Measurements from ENCODE around the gene MYLK.

MYLK gene

DNA sequence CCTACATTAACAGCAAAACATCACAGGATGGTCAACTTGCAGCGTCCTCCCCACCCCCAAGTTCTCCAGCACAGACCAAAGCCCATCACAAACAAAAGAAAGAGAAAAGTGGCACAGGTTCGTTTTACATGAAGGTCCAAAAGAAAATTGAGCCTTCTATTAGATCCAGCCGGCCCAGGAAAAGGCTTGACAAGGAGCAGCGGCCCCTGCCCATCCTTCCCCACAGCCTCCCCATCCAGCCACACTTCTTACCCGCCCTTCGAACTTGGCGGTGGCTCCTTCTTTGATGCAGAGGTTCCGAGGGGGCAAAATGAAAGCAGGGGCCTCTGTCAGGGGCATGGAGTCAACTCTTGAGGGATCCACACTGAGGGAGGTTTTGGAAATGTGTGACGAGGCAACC lies 90.7 kb downstream of the MYLK start:
- no peak for DNase-seq (ENCODE audit: extremely low read depth in 1 of 2, low read depth in 1 of 2)

DNA sequence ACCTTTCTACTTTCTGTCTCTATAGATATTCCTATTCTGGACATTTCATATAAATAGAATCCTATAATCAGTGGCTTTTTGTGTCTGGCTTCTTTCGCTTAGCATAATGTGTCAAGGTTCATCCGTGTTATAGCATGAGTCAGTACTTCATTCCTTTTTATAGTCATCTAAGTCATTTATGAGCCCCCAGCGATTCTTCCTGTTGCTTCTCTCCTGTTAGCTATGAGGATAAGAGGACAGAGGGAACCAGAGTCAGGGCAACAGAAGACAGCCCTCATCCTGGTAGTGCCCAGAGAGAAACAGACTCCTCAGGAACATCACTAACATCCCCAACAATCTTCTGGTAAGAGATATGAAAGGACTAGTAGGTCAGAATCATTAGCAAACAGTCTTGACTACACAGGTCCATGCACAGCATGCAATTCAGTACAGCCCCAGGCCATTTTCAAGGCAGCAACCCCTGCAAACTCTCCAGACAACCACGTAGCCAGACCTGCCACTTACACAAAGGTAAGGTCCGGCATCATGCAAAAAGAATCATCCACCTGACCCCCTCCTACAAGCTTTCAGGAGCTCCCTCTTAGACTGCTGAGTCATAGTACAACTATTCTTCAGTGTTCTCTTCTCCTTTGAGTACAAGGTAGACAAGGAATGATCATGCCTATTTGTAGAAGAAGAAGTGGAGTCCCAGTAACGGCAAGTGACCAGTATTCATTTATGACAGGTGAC lies 91.5 kb downstream of the MYLK start:
- no peak for DNase-seq (ENCODE audit: extremely low read depth in 1 of 2, low read depth in 1 of 2)

DNA sequence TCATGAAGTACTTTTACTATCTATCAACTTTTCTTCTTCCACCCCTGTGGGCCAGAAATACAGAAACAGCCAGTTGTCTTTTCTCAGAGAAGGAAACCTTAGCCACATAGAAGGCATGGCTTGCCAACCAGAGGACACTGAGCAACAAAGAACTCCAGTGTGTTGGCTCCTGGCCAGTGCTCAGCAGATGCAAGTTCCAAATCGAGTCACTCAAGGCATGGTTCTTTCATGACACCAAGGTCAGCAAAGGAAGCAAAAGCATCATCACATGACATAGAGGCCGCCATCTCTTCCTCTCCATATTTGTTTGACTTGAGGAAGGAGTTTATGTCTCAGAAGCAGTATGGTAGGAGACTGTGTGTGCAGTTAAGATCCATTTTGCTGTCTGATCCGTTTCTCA lies 92.2 kb downstream of the MYLK start:
- DNase-seq (ENCODE audit: extremely low read depth in 1 of 2, low read depth in 1 of 2), result no peak

DNA sequence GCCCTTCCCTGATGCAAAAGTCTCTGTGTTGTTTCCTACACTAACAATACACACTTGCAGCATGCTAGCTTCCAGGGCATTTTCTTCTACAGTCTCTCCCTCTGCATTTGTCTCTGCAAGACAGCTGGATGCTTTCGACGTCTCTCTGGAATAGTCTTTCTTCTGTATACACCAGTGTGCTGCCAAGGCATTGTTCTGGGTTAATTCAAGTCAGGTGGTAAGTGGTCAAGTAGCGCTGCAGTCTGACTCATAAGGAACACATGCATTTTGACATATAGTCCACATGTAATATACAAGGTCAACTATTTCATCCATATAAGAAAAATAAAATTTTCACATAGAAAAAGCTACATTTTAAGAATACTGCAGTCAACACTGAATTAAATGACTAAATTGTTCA lies 92.7 kb downstream of the MYLK start:
- no peak for DNase-seq (ENCODE audit: extremely low read depth in 1 of 2, low read depth in 1 of 2)

DNA sequence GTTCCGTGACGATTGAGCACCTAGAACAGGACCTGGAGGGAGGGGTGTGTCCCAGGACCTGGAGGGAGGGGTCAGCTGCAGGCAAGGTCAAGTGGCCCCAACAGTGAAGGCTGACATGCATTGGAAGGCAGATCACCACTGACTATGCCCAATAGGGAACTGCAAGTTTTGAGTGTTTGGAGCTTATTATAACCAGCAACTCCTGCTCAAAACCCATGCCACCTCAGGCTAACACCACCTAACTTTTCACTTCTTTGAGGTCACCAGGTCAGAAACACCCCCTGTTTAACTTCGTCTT lies 93.1 kb downstream of the MYLK start:
- DNase-seq (ENCODE audit: extremely low read depth in 1 of 2, low read depth in 1 of 2), result no peak

DNA sequence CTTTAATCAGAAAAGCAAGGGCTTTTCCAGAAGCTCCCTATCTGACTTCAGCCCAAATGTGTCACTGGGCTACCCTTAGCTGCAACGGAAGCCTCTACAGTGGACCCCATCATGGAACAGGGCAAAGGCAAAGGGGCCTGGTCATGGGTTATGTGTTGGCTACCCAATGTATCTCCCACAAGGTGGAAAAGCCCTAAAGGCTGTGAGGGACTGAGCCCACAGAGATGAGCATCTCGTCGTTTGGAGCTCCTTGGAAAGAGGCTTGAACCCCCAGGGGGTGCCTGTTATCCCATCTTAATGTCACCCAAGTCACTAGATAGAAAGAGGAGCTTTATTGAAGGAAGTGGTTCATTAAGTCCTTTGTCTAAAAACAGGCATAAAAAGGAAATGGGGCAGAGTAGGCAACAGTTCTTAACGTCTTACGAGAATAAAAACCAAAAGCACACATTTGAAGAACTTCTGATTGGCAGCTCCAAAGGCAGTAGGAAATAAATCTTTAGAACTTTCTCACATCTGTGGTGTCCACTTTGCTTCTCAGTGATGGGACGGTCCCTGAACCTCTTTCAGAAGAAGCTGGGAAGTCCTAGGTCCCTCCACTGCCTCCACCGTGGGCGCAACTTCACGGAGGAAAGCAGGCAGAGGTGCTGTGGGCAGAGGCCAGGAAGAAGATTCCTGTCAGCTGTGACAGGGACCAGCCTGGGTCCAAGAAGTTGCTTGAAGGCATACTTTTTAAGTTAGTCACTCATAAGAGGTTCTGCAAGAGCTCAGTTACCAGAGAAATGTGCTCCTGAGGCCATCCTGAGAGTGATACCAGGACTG lies 93.7 kb downstream of the MYLK start:
- DNase-seq (ENCODE audit: extremely low read depth in 1 of 2, low read depth in 1 of 2), result no peak

DNA sequence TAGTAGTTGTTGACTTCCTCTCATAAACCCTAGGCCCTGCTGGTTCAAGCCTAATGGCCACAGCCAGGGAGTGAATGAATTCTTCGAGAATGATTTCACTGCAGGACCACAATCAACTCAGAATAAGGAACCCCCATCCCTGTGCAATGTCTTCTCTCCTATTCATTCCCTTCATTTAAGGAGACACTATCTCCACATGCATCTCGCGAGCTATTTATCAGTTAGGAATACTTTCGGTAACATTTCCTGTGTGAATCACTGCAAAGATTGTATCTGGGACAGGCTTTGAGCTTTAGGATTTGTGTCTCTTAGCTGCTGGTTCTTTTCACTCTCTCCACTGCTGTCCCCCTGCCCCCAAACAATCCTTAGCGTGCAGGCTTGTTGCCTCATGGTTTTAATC lies 94.4 kb downstream of the MYLK start:
- no peak for DNase-seq (ENCODE audit: extremely low read depth in 1 of 2, low read depth in 1 of 2)

DNA sequence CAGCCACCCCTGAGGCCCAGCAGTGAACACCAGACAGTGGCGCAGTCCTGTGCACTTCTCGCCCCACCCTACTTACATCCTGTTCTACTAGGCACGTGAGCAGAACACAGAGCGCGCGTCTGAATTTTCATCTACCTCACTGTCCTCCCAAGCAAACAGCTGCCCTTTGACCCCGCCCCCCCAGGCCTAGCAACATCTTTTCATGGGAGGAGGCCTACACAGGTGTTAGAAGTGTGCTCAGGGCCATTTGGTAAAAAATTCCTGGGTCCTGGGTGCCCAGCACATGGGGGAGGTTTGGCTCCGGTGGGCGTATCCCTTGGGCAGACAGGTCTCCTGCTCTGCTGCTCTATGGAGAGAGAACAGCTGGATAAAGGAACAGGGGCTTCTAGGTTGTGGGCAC lies 95.0 kb downstream of the MYLK start:
- no peak for DNase-seq (ENCODE audit: extremely low read depth in 1 of 2, low read depth in 1 of 2)

DNA sequence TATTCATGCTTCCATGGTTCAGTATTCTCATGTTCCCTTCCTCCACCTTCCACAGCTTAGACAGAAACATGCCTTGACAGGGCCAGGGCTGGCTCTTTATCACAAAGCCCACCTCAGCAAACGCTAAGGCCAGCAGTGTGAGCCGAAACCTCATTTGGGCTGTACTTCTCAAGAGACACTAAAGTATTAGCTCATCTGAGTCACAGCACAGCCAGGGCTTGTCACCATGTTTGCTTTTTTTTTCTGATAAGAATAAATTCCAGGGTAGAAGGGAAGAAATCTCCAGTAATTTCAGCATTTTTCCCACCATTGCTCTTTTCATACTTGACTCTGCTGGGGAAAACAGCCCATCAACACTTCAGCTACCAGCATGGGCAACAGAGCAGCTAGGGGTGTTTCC lies 95.4 kb downstream of the MYLK start:
- no peak for DNase-seq (ENCODE audit: extremely low read depth in 1 of 2, low read depth in 1 of 2)

DNA sequence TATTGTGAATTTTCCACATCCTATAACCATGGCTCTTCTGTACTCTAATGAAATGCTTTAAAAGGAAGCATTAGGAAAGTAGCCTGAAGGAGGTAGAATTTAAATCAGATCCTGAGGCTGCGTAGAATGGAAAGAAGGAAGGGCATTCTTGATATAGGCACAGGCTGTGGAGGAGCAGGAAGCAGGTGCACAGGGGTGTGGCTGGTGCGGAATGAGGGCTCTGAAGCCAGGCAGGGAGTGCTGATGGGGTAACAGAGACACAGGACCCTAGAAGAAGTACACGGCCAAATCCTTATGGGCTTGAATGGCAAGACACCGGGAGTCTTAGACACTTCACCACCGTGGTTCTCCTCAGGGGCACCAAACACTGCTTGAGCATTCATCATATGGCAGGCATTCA lies 97.0 kb downstream of the MYLK start:
- DNase-seq (ENCODE audit: extremely low read depth in 1 of 2, low read depth in 1 of 2), result no peak

DNA sequence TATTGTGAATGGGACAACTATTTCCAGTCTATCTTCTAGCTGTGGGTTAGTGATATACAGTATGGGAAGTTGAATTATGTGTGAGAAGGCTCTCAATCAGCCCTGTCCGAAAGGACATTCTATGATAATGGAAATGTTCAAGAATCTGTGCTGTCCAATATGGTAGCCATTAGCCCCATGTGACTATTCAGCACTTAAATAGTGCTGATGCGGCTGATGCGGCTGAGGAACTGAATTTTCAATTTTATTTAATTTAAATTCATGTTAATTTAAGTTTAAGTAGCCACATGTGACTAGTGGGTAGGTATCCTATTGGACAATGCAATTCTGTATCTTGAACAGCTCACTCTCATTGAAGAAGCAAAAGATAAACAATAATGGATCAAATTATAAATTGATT lies 98.5 kb downstream of the MYLK start:
- no peak for DNase-seq (ENCODE audit: extremely low read depth in 1 of 2, low read depth in 1 of 2)

DNA sequence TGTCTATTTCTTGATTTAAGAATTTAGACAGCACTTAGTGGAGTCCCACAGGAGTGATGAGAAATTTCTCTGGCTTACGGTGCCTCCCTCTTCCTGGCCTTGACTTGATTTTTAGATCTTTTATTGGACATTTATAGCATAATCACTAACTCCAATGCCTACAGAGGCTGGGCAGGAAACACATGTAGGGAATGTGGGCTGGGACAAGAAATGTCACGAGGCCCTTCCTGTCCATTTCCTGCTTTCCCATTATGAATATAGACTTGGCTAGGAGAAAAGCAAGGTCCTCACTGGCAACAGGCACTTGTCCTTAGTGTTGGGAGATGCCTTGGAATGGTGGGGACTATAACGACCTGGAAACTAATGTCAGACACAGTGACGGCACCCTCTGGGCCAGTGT lies 100.3 kb downstream of the MYLK start:
- DNase-seq (ENCODE audit: extremely low read depth in 1 of 2, low read depth in 1 of 2), result no peak

DNA sequence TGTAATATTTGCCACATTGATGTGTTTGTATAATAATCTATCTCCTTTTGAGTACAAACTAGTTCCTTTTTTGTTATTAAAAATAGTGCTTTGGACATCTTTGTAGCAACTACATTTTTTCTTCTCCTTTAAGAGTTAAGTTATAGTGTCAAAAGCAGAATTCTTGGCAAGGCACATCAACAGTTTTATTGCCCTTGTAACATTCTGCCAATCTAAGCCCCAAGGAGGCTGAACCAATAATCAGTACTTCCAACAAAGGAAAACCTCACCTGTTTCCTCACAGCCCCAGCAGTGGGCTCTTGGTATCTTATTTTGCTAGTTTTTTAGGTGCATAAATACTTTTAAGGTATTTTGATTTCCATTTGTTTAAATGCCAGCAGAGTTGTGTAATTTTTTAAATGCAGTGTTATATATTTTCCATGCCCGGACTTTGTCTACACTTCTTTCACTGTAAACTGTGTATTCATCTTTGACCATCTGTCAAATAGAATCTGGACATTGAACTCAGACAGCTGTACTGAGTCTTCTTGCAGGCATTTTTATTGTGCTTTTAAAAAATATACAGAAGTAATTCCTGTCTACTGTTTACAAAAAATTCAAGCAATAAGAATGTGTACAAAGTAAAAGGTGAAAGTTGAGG lies 101.0 kb downstream of the MYLK start:
- no peak for DNase-seq (ENCODE audit: extremely low read depth in 1 of 2, low read depth in 1 of 2)

DNA sequence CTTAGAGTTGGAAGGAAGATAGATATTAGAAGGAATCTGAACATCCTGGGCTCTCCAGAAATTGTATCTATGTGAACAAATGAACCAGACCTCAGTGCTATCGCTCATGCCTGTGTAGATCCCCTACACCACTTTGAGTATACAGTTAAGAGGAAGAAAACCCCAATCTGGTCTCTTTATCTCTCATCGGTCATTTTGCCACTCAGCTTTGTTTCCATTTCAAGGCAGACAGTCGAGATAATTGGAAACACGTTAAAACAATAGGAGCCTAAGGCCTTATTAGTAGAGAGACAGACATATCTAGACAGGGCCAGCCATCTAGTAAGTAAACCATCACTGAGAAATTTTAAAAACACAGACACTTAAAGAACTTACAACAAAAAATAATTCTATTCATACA lies 101.6 kb downstream of the MYLK start:
- no peak for DNase-seq (ENCODE audit: extremely low read depth in 1 of 2, low read depth in 1 of 2)

DNA sequence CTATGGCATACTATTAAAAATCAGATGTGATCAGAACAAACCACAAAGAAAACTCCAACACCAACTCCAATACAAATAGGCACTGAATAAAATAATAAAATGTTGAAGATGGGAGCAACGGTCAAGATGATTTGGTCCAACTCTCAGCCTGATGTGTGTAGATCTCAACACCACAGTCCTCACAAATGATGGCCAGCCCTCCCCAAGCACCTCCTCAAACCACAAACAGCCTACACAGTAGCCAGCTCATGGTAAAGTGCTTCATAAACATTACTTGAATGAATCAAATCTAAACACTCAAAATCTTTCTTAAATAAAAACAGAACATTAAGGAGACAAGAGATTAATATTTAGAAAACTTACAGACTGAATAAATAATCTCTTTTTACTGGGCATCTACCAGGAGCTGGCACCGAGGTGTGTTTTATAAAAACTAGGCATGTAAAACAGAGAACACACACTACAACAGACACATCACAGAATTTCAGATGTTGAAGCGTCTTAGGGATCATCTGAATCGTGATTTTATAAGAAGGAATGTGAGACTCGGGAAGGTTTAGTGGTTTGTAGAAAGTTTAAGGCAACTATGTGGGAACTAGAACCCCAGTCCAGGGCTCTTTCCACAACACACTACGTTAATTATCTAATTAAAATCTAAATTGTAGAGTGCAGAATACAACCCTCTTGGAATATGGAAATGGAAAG lies 102.4 kb downstream of the MYLK start:
- no peak for DNase-seq (ENCODE audit: extremely low read depth in 1 of 2, low read depth in 1 of 2)

DNA sequence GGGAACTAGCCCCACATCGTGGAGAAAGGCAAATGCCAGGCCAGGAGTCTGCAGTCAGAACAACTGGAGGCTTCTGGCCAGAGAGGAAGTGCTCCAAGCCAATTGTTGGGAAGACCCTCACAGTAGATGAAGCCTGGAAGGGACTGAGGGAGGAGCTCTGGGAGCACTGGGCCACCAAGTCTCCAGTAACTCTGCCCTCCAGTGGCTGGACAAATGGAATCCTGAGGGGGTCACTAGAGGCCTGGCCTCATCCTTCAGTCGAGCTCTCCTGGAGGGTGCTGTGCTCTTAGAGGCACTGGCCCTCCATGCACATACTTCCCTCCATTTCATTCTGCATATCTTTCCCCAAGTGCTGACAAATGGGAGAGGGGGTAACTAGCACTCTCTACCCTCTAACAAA lies 103.0 kb downstream of the MYLK start:
- no peak for DNase-seq (ENCODE audit: extremely low read depth in 1 of 2, low read depth in 1 of 2)

DNA sequence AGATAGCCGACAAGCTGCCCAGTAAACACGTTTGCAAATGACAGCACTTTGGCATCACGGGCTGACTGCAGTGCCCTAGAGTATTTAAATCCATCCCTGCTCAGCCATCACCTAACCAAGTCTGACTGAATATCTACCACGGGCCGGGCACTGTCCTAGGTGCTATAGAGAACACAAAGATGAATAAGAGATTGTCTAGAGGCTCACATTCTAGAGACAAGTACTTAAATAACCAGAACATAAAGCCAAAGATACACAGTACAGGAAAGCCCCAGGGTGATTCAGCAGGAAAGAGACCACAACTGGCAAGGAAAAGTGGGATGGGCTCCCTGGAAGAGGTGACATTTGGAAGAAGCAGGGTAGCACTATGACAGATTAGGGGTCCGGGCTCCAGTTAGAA lies 103.5 kb downstream of the MYLK start:
- DNase-seq (ENCODE audit: extremely low read depth in 1 of 2, low read depth in 1 of 2), result no peak

DNA sequence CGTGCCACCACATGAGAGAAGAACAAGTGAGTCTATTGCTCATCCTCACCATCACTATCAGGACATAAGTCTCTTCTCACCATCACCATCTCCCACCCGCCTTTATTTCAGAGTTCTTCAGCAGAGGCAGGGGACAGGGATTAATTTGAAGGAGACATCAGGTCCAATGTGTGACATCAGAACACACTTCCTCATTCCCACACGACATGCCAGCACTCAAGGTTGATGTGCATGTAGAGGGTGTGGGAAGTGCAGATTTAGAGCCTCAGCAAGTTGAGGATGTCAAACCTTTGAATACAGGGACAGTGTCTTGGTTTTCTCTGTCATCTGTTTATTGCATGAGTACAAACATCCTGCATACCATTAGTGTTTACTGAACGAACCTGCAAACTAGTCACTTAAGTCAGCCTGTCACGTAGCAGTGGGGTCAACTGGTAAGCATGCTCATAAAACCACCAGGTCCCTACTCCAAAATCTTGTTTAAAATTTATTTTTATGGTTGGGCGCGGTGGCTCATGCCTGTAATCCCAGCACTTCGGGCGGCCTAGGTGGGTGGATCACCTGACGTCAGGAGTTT lies 104.4 kb downstream of the MYLK start:
- no peak for DNase-seq (ENCODE audit: extremely low read depth in 1 of 2, low read depth in 1 of 2)

DNA sequence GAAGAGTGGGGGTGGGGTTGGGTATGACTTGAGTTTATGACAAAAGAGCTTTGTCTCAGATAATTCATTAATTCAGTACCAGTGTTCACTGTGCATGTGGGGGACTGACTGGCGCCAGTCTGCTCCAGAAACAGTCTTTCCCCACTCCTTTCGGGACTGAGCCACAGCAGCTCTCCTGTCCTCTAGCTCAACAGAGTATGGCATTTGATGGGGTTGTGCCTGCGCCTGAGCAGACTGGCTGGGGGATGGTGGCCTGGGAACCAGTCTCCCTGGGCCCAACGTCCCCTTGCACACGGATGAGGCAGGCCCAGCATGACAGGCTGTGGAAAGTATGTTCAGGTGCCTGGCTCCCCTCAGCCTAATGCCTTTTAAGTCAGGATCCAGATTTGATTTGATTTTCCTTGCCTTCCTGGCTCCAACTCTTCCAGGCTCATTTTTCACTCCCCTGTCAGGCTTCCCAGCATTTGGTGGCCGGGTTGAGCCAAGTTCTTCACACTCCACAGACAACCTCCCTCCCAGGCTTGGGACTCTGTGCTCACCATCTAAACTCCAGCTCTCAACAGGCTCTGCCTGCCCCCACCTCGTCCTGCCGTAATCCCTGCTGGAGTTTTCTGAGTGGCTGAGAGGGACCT lies 105.0 kb downstream of the MYLK start:
- no peak for DNase-seq (ENCODE audit: extremely low read depth in 1 of 2, low read depth in 1 of 2)

DNA sequence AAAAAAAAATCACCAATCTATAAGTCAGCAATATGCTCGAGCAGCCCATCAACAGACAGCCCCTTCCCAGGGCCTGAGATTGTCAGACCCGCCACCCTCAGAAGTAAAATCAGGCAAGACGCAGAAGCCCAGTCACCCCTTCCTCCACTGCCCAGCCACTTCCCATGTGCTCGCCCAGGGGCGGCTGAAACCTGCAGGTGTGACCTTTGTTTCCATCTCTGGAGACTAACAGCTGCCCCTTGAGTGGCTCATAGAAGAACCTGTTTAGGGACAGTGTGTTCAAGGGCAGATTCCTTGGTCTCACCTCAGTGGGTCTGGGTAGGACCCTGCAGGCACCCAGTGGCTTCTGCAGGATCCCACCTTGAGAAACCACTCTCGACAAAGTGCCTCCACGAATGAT lies 105.6 kb downstream of the MYLK start:
- no peak for DNase-seq (ENCODE audit: extremely low read depth in 1 of 2, low read depth in 1 of 2)

Measured in activated CD8-positive, alpha-beta memory T cell treated with anti-CD3 and anti-CD28 coated beads for 1 hour (primary cell).